Stimulated activated CD8-positive, alpha-beta memory T cell treated with anti-CD3 and anti-CD28 coated beads, Interleukin-15, amount 100 ng/mL, for 4 hours (primary cell): Measurements from ENCODE around the gene LRRC15.

Source experiments
- DNase-seq, 2 donors: peaks; one replicate each; pipeline ENCODE4 v3.0.0-alpha.2; 2020; ENCODE audit warnings: low read depth in 2 of 2

LRRC15 gene

DNA sequence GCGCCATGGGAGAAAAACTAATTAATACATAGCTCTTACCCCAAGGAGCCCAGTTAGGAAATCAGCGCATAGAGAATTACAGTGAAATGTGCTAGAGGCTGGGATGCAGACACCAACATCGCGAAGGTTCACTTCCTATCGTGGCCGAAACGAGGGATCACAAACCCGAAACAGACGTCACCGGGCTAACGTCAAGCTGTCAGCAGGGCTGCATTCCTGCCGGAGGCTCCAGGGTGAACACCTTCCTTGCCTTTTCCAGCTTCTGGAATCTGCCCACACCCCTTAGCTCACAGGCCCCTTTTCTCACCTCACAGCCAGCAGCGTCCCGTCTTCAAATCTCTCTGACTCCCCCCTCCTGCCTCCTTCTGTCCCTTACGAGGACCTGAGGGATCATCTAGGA lies 16.5 kb upstream of the LRRC15 start:
- no peak for DNase-seq

DNA sequence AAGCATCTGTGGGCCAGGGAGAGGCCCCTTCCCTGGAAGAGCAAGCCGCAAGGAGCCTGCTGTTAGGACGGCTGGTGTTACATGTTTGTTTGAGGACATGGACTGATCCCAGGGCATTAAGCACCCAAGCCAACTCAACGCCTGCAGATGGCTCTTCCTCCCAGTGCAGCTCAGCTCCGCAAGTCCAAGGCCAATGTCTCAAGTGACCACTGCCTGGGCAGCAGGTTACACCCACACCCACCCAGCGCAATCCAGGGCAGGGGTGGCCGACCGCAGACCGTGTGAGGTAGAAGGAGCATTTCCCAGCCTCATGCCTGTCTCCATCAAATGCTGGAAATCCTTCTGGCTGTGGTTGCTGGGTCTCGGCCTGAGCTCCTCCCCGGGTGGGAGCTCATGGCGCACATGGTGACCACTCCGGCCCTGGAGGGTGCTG lies 15.0 kb upstream of the LRRC15 start:
- no peak for DNase-seq

- DNase-seq, result no peak
These were observed 14.6 kb upstream of the LRRC15 start for GRCh38 chr3:194384156-194384555.

- DNase-seq, result no peak
These were observed 13.9 kb upstream of the LRRC15 start for GRCh38 chr3:194383276-194383940.

DNA sequence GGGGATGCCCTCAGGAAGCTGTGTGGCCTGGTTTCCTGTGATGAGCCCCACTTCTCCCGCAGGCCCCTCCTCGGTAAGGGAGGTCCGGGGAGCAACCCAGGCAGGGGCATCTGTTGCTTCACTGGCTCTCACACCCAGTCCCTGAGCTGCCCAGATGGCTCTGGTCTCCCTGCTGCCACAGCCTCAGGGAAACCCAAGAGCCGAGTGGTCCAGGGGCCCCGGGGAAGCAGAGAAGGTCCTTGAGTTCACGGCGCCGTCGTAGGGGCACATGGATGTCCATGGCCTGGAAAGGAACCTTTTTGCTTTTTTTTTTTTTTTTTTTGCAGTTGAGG lies 13.3 kb upstream of the LRRC15 start:
- no peak for DNase-seq

GRCh38 chr3:194382196-194382891 lies 12.8 kb upstream of the LRRC15 start:
- DNase-seq, result no peak

GRCh38 chr3:194381460-194381875 lies 11.9 kb upstream of the LRRC15 start:
- no peak for DNase-seq

- no peak for DNase-seq
These were observed 10.8 kb upstream of the LRRC15 start for GRCh38 chr3:194380326-194380725.

DNA sequence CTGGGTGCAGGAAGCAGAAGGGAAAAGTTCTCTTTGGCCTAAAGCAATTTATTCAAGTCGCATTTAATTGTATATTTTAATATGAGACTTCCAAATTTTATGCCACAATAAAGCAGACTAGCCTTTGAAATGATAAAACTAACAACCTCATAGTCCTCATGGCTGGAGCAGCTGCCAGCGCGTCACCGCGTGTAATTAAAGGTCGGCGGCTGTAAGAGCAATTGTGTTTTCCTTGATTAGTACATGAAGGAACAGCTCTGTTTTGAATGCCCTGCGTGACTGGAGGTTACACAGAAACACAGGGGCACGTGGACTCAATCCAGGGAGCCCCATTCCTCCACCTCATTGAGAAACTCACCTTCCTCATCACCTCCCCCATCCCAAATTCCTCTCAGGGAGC lies 10.1 kb upstream of the LRRC15 start:
- DNase-seq, result no peak

DNA sequence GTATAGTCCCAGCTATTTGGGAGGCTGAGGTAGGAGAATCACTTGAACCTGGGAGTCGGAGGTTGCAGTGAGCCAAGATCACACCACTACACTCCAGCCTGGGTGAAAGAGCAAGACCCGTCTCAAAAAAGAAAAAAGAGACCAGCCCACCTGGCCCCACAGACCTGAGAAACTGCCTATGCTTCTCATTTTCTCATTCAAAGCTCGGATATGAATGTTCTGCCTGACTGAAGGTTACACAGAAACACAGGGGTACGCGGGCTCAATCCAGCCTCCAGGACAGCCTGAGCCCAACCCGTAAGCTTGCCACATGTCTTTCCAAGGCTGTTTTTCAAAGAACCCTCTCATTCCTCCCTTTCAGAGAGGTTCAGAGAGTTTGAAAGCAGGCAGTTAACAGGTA lies 9.7 kb upstream of the LRRC15 start:
- DNase-seq, result no peak

GRCh38 chr3:194377708-194378107 lies 8.2 kb upstream of the LRRC15 start:
- DNase-seq, result no peak

DNA sequence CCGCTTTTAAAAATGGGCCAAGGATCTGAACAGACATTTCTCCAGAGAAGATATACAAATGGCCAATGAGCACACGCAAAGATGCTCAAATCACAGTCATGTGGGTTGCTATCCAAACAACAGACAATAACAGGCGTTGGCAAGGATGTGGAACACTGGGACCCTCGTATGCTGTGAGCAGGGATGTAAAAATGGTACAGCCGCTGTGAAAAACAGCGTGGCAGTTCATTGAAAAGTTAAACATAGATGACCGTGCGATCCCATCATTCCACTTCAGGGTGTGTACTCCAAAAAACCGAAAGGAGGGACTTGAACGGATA lies 6.7 kb upstream of the LRRC15 start:
- no peak for DNase-seq

- DNase-seq, result no peak
These were observed 6.1 kb upstream of the LRRC15 start for GRCh38 chr3:194375473-194376240.

DNA sequence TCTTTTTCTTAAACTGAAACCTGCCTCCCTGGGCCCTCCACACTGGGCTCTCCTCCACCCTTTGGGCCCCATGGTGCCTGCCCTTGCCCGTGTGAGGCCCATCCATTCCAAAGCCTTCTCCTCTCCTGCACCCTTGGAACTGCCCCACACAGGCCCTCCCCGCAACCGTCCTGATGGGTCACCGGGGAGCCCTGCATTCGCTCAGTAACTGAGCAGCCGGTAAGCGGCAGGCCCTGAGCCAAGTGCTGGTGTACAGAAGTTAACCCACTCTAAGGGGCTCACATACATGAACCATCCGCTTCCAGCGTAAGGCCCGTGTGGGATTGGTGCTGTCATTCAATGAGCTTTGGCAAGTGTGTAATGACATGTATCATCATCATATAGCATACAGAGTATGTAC lies 5.4 kb upstream of the LRRC15 start:
- no peak for DNase-seq

GRCh38 chr3:194373899-194374298 lies 4.4 kb upstream of the LRRC15 start:
- DNase-seq, result no peak

DNA sequence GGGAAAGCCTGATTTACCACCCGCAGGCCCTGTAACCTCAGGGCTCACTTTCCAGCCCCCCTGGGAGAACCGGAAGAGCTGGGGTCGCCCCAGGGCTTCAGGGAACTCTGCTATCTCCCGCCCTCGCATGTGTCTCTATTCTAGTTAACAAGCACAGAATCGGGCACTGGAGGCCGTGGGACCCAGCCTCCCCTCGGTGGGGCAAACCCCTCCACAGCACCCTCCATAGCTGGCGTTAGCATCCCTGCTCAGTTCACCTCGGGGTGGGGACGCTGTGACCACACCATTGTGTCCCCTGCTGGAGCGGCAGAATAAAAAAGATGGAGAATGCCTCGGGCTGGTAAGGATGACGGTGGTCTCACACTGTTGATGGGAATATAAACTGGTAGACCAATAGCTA lies 3.5 kb upstream of the LRRC15 start:
- DNase-seq, result no peak

DNA sequence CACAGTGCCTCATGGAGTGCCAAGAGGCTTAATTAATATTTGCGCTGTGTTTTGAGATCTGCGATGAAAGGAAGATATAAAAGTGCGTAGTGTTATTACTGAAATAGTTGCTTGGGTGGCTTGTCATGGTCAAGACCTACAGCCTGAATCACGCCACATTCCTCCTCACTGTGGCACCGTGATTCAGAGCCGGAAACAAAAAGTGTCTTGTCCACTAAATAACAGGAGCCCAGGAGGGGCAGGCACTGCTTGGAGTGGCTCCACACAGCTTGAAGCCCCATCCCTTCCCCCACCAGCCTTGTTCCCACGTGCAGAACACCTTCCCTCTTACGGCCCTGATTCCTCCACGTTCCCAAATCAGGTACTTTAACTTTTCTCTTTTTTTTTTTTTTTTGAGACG lies 1.2 kb upstream of the LRRC15 start:
- DNase-seq, result no peak

DNA sequence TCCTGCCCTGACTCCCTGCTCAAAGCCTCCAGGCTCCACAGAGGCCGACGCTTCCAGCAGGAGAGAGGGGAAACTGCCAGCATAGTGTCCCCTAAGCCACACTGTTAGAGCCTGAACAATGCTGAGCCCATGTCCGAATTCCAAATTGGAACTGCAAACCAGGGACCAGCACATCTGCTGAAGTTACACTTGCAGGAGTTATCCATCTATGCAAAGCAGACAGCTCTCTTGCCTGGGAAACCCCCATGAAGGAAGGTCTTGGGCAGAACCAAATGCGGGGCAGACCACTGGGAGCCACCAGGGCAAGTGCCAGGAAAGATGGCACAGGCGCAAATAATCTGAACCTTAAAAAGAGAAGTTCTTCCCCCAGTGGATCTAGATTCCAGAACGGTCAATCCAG lies 625 bp downstream of the LRRC15 start:
- no peak for DNase-seq

DNA sequence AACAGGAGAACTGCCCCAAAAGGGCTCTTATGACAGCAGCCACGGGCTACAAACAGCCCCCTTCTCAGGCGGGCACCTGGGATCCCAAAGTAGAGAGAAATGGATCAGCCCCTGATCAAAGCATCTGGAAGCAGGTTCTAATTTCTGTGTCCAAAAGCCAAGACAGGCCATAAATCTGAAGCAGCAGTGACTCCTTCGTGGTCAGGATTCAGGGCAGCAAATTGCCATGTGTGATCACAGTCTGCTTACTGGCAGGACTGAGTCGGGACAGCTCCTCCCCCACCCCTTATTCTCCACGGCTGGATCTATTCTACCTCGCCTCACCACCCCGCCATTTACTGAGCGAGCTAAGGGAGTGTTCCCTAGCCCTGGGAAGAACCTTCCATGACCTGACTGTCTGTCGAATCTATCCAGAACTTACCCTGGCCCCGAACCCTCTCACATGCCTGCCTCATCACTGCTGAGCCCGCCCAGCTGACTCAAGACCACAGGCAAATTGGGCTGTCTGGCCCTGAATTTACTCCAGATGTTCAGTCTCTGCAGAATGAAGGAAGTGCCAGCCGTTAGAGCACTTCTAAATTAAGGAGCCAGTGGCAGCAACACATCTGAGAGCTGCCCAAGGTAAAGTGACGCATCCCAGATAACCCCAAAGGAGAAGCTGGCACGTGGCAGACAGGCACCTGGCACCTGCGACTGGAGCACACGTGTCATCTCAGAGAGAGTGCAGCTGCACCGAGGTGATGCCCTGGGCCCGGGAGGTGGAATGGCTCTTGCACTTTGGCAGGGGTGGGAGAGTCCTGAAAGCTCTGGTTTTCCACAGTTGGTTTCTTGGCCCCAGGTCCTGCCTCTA lies 1.3 kb downstream of the LRRC15 start:
- DNase-seq, result no peak

DNA sequence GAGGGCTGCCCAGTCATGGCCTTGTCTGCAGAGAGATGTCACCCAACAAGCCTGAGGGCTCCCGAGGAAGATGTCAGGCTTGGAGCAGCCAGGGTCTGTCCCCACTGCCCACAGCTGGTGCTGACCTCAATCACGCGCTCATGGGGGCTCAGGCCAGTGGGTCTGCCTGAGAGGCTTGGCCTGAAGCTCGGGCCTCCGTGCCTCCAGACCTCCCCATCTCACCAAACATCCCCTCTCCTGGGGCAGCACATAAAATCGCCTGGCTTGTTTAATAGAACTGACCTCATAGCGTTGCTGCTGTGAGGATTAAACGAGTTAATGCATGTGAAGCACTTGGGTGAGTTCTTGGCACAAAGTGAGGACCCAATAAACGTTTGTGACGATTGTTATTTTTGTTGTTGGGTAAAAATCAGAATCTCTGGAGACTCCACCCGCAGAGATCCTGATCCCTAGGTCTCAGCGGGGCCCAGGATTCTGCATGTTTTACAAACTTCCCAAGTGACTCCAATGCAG lies 3.5 kb downstream of the LRRC15 start:
- DNase-seq, result no peak

- DNase-seq, result no peak
These were observed 4.0 kb downstream of the LRRC15 start for GRCh38 chr3:194365526-194365925.
